Transverse colon (tissue), 4 donors: ENCODE results near the gene SYT7. TPM values are rescaled to one million over a fixed set of nuclear protein-coding genes. Genes with fewer than 3 reads are reported as not detected.

Source experiments
- DNase-seq: peaks from one replicate; pipeline ENCODE4 v3.0.0-alpha.2; 2019
- H3K27ac ChIP-seq, 4 donors: fragments of 200-600 bp; sonication (generic); 2 replicates each; pipeline ENCODE4 v1.5.1; 2016 to 2018; ENCODE audit warnings: inconsistent platforms in 4 of 4
- H3K27me3 ChIP-seq: fragments of 200-600 bp; sonication (generic); 2 replicates; pipeline ENCODE4 v1.5.1; 2017; ENCODE audit warnings: inconsistent platforms
- H3K36me3 ChIP-seq, 4 donors: fragments of 200-600 bp; sonication (generic); 2 replicates each; pipeline ENCODE4 v1.5.1; 2017 to 2019; ENCODE audit warnings: inconsistent platforms in 4 of 4
- H3K4me1 ChIP-seq, 4 donors: fragments of 200-600 bp; sonication (generic); 2 replicates each; pipeline ENCODE4 v1.5.1; 2017 to 2020; ENCODE audit warnings: inconsistent platforms in 4 of 4
- H3K4me3 ChIP-seq, 4 donors: fragments of 200-600 bp; sonication (generic); 1 replicate in 1 of 4; 2 replicates in 3 of 4; pipeline versions ENCODE4 v1.5.1 to v1.6.1; 2017 to 2019; ENCODE audit warnings: inconsistent platforms in 4 of 4
- H3K9me3 ChIP-seq, 2 donors: fragments of 200-600 bp; sonication (generic); 2 replicates each; pipeline ENCODE4 v1.5.1; 2017 to 2019; ENCODE audit warnings: inconsistent platforms in 2 of 2
- CTCF ChIP-seq, 5 experiments: fragments of 200-600 bp in 3 of 5; fragments of 450-650 bp in 2 of 5; sonication (generic) in 3 of 5; IDR thresholded peaks; 1 replicate in 2 of 5; 2 replicates in 3 of 5; pipeline ENCODE4 v1.5.1; 2016 to 2017; ENCODE audit warnings: antibody characterized with exemption in 5 of 5, inconsistent platforms in 3 of 5, mild to moderate bottlenecking in 2 of 5, moderate library complexity in 1 of 5
- EP300 ChIP-seq: sonication (generic); formaldehyde crosslinking; IDR thresholded peaks from one replicate; pipeline ENCODE4 v1.6.1; 2017; ENCODE audit warnings: antibody characterized with exemption, low read depth
- POLR2A ChIP-seq: fragments of 450-650 bp; IDR thresholded peaks from one replicate; pipeline ENCODE4 v1.6.1; 2016; ENCODE audit warnings: antibody characterized with exemption, mild to moderate bottlenecking, moderate library complexity
- POLR2AphosphoS5 ChIP-seq, 3 donors: sonication (generic); formaldehyde crosslinking; IDR thresholded peaks; one replicate each; pipeline ENCODE4 v1.6.1; 2016; ENCODE audit warnings: antibody characterized with exemption in 3 of 3
- WGBS, 2 donors: methylation state at CpG; one replicate each; pipeline ENCODE4 v1.1.5; 2018; ENCODE audit warnings: low coverage in 1 of 2; 5-methylcytosine and 5-hydroxymethylcytosine counted together
- in situ Hi-C, 4 donors: fragments of 200-750 bp; cut with MboI; loops; one replicate each; pipeline versions ENCODE4 v1.15.0 to v1.15.1; 2017; ENCODE audit warnings: low sequenced_read_pairs in 3 of 4, low pct_ligation_motif_present in 1 of 4, low pct_unique_long_range_greater_than_20kb in 1 of 4
- intact Hi-C: fragments of 100-400 bp; cut with DNase I; formaldehyde crosslinking; loops from one replicate; pipeline ENCODE4 v1.15.1; 2023; ENCODE audit warnings: low total_unique reads
- total RNA-seq, 4 donors: library from RNA; depleted of rRNA; stranded (reverse); fragments of >200 nt; gene quantifications; one replicate each; pipeline ENCODE4 v1.1.0, GENCODE V29; 2016

The SYT7 gene
- total RNA-seq, 4 donors from 2014 or later = 6.8 to 26.2 (median 12.8) TPM

- Histone ChIP-seq H3K27me3 (peaks cover 3% of the 10 kb centered on the region), H3K36me3 (no peaks in the 10 kb centered on the region), H3K4me3 (no peak overlapping the region), H3K27ac (no peak overlapping the region), H3K4me1 (peaks cover 0 to 7% (median under 1%) of the 10 kb centered on the region in 4 donors), H3K9me3 (no peaks in the 10 kb centered on the region)
- 78% methylated on average over 5 of the region's 7 CpGs; no CpG with 5 or more reads in 1 of the 2 donors for WGBS, 2 donors
- TF ChIP-seq POLR2AphosphoS5 (IDR thresholded peaks at IDR 0.05) (no peak), POLR2A (no peak), EP300 (no peak), CTCF (IDR thresholded peaks at IDR 0.05) (no peak)
- intact Hi-C loops = loop anchor here (10.0 kb wide), 1 partner anchor 87 kb away; no protein-coding TSS in a partner anchor
- in situ Hi-C loops = no loop called here
- DNase-seq = no peak
Measured at GRCh38 chr11:61621917-61622585, 41.2 kb upstream of the SYT7 start.

- Histone ChIP-seq H3K9me3 (no peaks in the 10 kb centered on the region), H3K27me3 (peaks cover 3% of the 10 kb centered on the region), H3K4me3 (no peak overlapping the region), H3K36me3 (no peaks in the 10 kb centered on the region), H3K4me1 (no peaks in the 10 kb centered on the region), H3K27ac (no peak overlapping the region)
- WGBS, 2 donors = 69 to 80% methylated on average over 1 to 6 of the region's 6 CpGs
- intact Hi-C loops (loop anchor here (10.0 kb wide), 1 partner anchor 85 kb away; no protein-coding TSS in a partner anchor), in situ Hi-C loops (no loop called here)
- TF ChIP-seq POLR2A (no peak), CTCF (IDR thresholded peaks at IDR 0.05) (no peak), EP300 (no peak), POLR2AphosphoS5 (IDR thresholded peaks at IDR 0.05) (no peak)
- DNase-seq = no peak
Measured at GRCh38 chr11:61619471-61620226, 38.8 kb upstream of the SYT7 start.

- intact Hi-C loops = no loop called here
- WGBS, 2 donors = 0 to 41% methylated on average over 1 to 5 of the region's 5 CpGs
- Histone ChIP-seq H3K27me3 (peaks cover 3% of the 10 kb centered on the region), H3K36me3 (no peaks in the 10 kb centered on the region), H3K4me1 (no peaks in the 10 kb centered on the region), H3K4me3 (no peak overlapping the region), H3K9me3 (no peaks in the 10 kb centered on the region), H3K27ac (no peak overlapping the region)
- DNase-seq = no peak
- in situ Hi-C loops = no loop called here
- TF ChIP-seq POLR2AphosphoS5 (IDR thresholded peaks at IDR 0.05) = no peak
- TF ChIP-seq EP300 = no peak
- TF ChIP-seq CTCF (IDR thresholded peaks at IDR 0.05) = no peak
- no peak for TF ChIP-seq POLR2A
Measured at GRCh38 chr11:61618978-61619377, 38.1 kb upstream of the SYT7 start.

GRCh38 chr11:61617515-61617914, 36.6 kb upstream of the SYT7 start:
- 95 to 100% methylated on average over 4 of the region's 4 CpGs for WGBS, 2 donors
- Histone ChIP-seq H3K36me3 (no peaks in the 10 kb centered on the region), H3K9me3 (no peaks in the 10 kb centered on the region), H3K4me3 (no peak overlapping the region), H3K27ac (no peak overlapping the region), H3K27me3 (peaks cover 3% of the 10 kb centered on the region), H3K4me1 (no peaks in the 10 kb centered on the region)
- DNase-seq = no peak
- no peak for TF ChIP-seq CTCF (IDR thresholded peaks at IDR 0.05)
- TF ChIP-seq EP300 = no peak
- TF ChIP-seq POLR2AphosphoS5 (IDR thresholded peaks at IDR 0.05) = no peak
- TF ChIP-seq POLR2A = no peak
- intact Hi-C loops = no loop called here
- in situ Hi-C loops = no loop called here
